HEK293 (cell line): ENCODE results near the gene FAM3C.
"Not testable (repeated sequence)": the region's sequence is repeated elsewhere in the genome, so short reads cannot be mapped to it uniquely, and the experiment has no call there.

Experiments used
- CTCF ChIA-PET: fragments of 350-600 bp; formaldehyde crosslinking; extraction: SDS; loops from one replicate; lab custom pipeline; 2021; ENCODE audit warnings: antibody characterized with exemption; lab: Yijun Ruan, JAX
- POLR2A ChIA-PET: fragments of 300-600 bp; formaldehyde crosslinking; extraction: SDS; loops from one replicate; lab custom pipeline; 2020; ENCODE audit warnings: antibody characterized with exemption, inconsistent platforms; lab: Yijun Ruan, JAX
- H3K27ac ChIP-seq: fragments of 200-500 bp; sonication (Bioruptor generic); 2 replicates; pipeline ENCODE4 v1.5.1; 2014; ENCODE audit warnings: low read depth, low read length, control low read depth, inconsistent platforms; ENCODE audit errors: extremely low read depth
- H3K36me3 ChIP-seq, 2 experiments: fragments of 200-500 bp in 1 of 2; sonication (Bioruptor generic) in 1 of 2; 1 replicate in 1 of 2; 2 replicates in 1 of 2; pipeline ENCODE4 v1.5.1; 2014 to 2017; ENCODE audit warnings: inconsistent platforms in 2 of 2, low read length in 2 of 2; ENCODE audit not compliant: control insufficient read depth in 2 of 2, insufficient read depth in 1 of 2
- H3K4me1 ChIP-seq: fragments of 200-500 bp; sonication (Bioruptor generic); 2 replicates; pipeline ENCODE4 v1.5.1; 2014; ENCODE audit warnings: mild to moderate bottlenecking, low read length, inconsistent platforms; ENCODE audit not compliant: control insufficient read depth, insufficient read depth
- H3K4me3 ChIP-seq: 2 replicates; pipeline ENCODE4 v1.5.1; 2011; ENCODE audit warnings: low read depth, mild to moderate bottlenecking, control low read depth, low read length, moderate library complexity
- H3K9me3 ChIP-seq: fragments of 200-500 bp; sonication (Bioruptor generic); 2 replicates; pipeline ENCODE4 v1.5.1; 2014; ENCODE audit warnings: low read depth, low read length, inconsistent platforms; ENCODE audit not compliant: control insufficient read depth, insufficient read depth
- FEZF1 ChIP-seq: fragments of 450-650 bp; formaldehyde crosslinking; IDR thresholded peaks from 2 replicates; pipeline ENCODE4 v1.5.1; 2016; ENCODE audit warnings: missing biosample characterization, missing genetic modification characterization
- GLIS1 ChIP-seq: fragments of 450-650 bp; formaldehyde crosslinking; IDR thresholded peaks from 2 replicates; pipeline ENCODE4 v1.5.1; 2016; ENCODE audit warnings: missing biosample characterization, missing genetic modification characterization
- MEIS1 ChIP-seq: sonication (generic); formaldehyde crosslinking; IDR thresholded peaks from 2 replicates; pipeline ENCODE4 v1.8.1; 2022; ENCODE audit warnings: missing genetic modification reagents, mild to moderate bottlenecking, borderline replicate concordance
- MZF1 ChIP-seq: fragments of 450-650 bp; formaldehyde crosslinking; IDR thresholded peaks from 2 replicates; pipeline ENCODE4 v1.5.1; 2017; ENCODE audit warnings: missing biosample characterization, missing genetic modification characterization, borderline replicate concordance
- REPIN1 ChIP-seq: fragments of 450-650 bp; formaldehyde crosslinking; IDR thresholded peaks from 2 replicates; pipeline ENCODE4 v1.5.1; 2017; ENCODE audit warnings: missing biosample characterization, missing genetic modification characterization, low read depth
- SETDB1 ChIP-seq: IDR thresholded peaks from one replicate; pipeline ENCODE4 v1.6.1; 2017; ENCODE audit warnings: mild to moderate bottlenecking, low read length, moderate library complexity, mixed read lengths; ENCODE audit not compliant: insufficient read length
- YY1 ChIP-seq: fragments of 450-650 bp; formaldehyde crosslinking; IDR thresholded peaks from 2 replicates; pipeline ENCODE4 v1.5.1; 2018; ENCODE audit warnings: missing biosample characterization, missing genetic modification characterization
- ZBTB48 ChIP-seq: fragments of 450-650 bp; formaldehyde crosslinking; IDR thresholded peaks from 2 replicates; pipeline ENCODE4 v1.5.1; 2016; ENCODE audit warnings: missing biosample characterization, missing genetic modification characterization
- ZNF16 ChIP-seq: fragments of 450-650 bp; formaldehyde crosslinking; IDR thresholded peaks from 2 replicates; pipeline ENCODE4 v1.5.1; 2016; ENCODE audit warnings: low read depth, missing biosample characterization, missing genetic modification characterization
- ZNF398 ChIP-seq: fragments of 450-650 bp; formaldehyde crosslinking; IDR thresholded peaks from 2 replicates; pipeline ENCODE4 v1.5.1; 2017; ENCODE audit warnings: missing biosample characterization, missing genetic modification characterization
- ZNF501 ChIP-seq: fragments of 450-650 bp; formaldehyde crosslinking; IDR thresholded peaks from 2 replicates; pipeline ENCODE4 v1.5.1; 2016; ENCODE audit warnings: missing biosample characterization, missing genetic modification characterization
- ZNF585B ChIP-seq: fragments of 450-650 bp; formaldehyde crosslinking; IDR thresholded peaks from 2 replicates; pipeline ENCODE4 v1.5.1; 2016; ENCODE audit warnings: missing biosample characterization, missing genetic modification characterization
- ZNF777 ChIP-seq: fragments of 450-650 bp; formaldehyde crosslinking; IDR thresholded peaks from 2 replicates; pipeline ENCODE4 v1.5.1; 2017; ENCODE audit warnings: missing biosample characterization, missing genetic modification characterization, borderline replicate concordance
- ZNF837 ChIP-seq: fragments of 450-650 bp; formaldehyde crosslinking; IDR thresholded peaks from 2 replicates; pipeline ENCODE4 v1.5.1; 2016; ENCODE audit warnings: missing biosample characterization, missing genetic modification characterization
- ZXDB ChIP-seq: fragments of 450-650 bp; formaldehyde crosslinking; IDR thresholded peaks from 2 replicates; pipeline ENCODE4 v1.5.1; 2016; ENCODE audit warnings: missing biosample characterization, missing genetic modification characterization
- TF ChIP-seq, protein P1 (sequence below): fragments of 450-650 bp; formaldehyde crosslinking; IDR thresholded peaks from 2 replicates; pipeline ENCODE4 v1.5.1; 2016; ENCODE audit warnings: missing biosample characterization, missing genetic modification characterization
- TF ChIP-seq, protein P2 (sequence below): fragments of 450-650 bp; formaldehyde crosslinking; IDR thresholded peaks from 2 replicates; pipeline ENCODE4 v1.5.1; 2016; ENCODE audit warnings: missing biosample characterization, missing genetic modification characterization

The FAM3C gene

GRCh38 chr7:121327671-121328070 is 68.4 kb downstream of the FAM3C start:
- Histone ChIP-seq H3K27ac (no peak overlapping the region), H3K36me3 (no peaks in the 10 kb centered on the region), H3K9me3 (no peaks in the 10 kb centered on the region), H3K4me3 (no peak overlapping the region), H3K4me1 (peaks cover 13% of the 10 kb centered on the region)
- TF ChIP-seq ZNF398 (tag by site-specific recombination), result no peak
- no peak for TF ChIP-seq ZNF585B (tag by site-specific recombination)
- no peak for TF ChIP-seq YY1
- no peak for TF ChIP-seq MEIS1 (CRISPR knock-in tag)
- TF ChIP-seq SETDB1, result no peak
- no peak for TF ChIP-seq MZF1 (tag by site-specific recombination)
- TF ChIP-seq ZNF837, result no peak
- TF ChIP-seq ZXDB (tag by site-specific recombination), result no peak
- TF ChIP-seq ZNF777 (tag by site-specific recombination), result no peak
- TF ChIP-seq ZNF16 (tag by site-specific recombination), result no peak
- TF ChIP-seq ZNF501, result no peak
- POLR2A ChIA-PET, result no interaction called here
- CTCF ChIA-PET, result interaction anchor here (0.7 kb wide), 1 partner anchor 69 kb away, joined by 3 read pairs; no protein-coding TSS in a partner anchor

GRCh38 chr7:121323515-121324302 is 72.4 kb downstream of the FAM3C start:
- Histone ChIP-seq H3K27ac (no peak overlapping the region), H3K4me1 (peaks cover 15% of the 10 kb centered on the region), H3K4me3 (no peak overlapping the region), H3K9me3 (no peaks in the 10 kb centered on the region), H3K36me3 (no peaks in the 10 kb centered on the region)
- TF ChIP-seq, protein P1, sequence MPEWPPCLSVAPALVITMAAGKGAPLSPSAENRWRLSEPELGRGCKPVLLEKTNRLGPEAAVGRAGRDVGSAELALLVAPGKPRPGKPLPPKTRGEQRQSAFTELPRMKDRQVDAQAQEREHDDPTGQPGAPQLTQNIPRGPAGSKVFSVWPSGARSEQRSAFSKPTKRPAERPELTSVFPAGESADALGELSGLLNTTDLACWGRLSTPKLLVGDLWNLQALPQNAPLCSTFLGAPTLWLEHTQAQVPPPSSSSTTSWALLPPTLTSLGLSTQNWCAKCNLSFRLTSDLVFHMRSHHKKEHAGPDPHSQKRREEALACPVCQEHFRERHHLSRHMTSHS, result no peak
- TF ChIP-seq REPIN1 (tag by site-specific recombination), result no peak
- peak; percentile 66 for TF ChIP-seq ZBTB48 (tag by site-specific recombination)
- TF ChIP-seq, protein P2, sequence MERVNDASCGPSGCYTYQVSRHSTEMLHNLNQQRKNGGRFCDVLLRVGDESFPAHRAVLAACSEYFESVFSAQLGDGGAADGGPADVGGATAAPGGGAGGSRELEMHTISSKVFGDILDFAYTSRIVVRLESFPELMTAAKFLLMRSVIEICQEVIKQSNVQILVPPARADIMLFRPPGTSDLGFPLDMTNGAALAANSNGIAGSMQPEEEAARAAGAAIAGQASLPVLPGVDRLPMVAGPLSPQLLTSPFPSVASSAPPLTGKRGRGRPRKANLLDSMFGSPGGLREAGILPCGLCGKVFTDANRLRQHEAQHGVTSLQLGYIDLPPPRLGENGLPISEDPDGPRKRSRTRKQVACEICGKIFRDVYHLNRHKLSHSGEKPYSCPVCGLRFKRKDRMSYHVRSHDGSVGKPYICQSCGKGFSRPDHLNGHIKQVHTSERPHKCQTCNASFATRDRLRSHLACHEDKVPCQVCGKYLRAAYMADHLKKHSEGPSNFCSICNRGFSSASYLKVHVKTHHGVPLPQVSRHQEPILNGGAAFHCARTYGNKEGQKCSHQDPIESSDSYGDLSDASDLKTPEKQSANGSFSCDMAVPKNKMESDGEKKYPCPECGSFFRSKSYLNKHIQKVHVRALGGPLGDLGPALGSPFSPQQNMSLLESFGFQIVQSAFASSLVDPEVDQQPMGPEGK (tag by site-specific recombination), result no peak
- POLR2A ChIA-PET, result no interaction called here
- CTCF ChIA-PET, result interaction anchor here (0.9 kb wide), 1 partner anchor 34 kb away, joined by 3 read pairs; no protein-coding TSS in a partner anchor

DNA sequence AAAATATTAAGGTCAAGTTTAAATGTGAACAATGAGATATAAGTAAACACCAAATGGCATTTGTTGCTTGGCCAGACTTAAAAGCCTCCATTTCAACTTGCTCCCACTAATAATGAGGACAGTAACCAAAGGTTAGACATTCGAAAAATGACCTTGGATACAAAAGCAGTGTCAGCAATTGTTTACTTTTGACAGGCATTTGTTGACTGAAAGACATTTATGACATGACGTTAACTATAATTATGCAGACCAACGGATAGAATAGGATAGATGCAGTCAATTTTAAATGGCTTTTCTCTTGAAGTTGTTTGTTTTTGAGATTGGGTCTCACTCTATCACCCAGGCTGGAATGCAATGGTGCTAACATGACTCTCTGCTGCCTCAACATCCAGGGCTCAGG is 73.6 kb downstream of the FAM3C start:
- ChIA-PET POLR2A (no interaction called here), CTCF (no interaction called here)
- TF ChIP-seq GLIS1 (tag by site-specific recombination), result peak; percentile 83
- TF ChIP-seq FEZF1 (tag by site-specific recombination), result 0 out of 2 replicates have a peak, but pooled peaks have one; percentile 38
- TF ChIP-seq ZBTB48 (tag by site-specific recombination), result no peak
- Histone ChIP-seq H3K4me3 (no peak overlapping the region), H3K36me3 (no peaks in the 10 kb centered on the region), H3K4me1 (peaks cover 15% of the 10 kb centered on the region), H3K27ac (no peak overlapping the region), H3K9me3 (no peaks in the 10 kb centered on the region)

- POLR2A ChIA-PET, H3K27ac ChIP-seq, H3K4me1 ChIP-seq, H3K36me3 ChIP-seq, H3K4me3 ChIP-seq, H3K9me3 ChIP-seq: not testable (repeated sequence)
- CTCF ChIA-PET, result interaction anchor here (0.6 kb wide), 1 partner anchor 80 kb away, joined by 3 read pairs; no protein-coding TSS in a partner anchor
These were observed 80.9 kb downstream of the FAM3C start for GRCh38 chr7:121315170-121315569.
